ENCODE results near the gene TBC1D9B.
A peak's percentile ranks its signal among the peaks of the same experiment; 100 is the strongest.
"Not testable (repeated sequence)": the region's sequence is repeated elsewhere in the genome, so short reads cannot be mapped to it uniquely, and the experiment has no call there.

The TBC1D9B gene

DNA sequence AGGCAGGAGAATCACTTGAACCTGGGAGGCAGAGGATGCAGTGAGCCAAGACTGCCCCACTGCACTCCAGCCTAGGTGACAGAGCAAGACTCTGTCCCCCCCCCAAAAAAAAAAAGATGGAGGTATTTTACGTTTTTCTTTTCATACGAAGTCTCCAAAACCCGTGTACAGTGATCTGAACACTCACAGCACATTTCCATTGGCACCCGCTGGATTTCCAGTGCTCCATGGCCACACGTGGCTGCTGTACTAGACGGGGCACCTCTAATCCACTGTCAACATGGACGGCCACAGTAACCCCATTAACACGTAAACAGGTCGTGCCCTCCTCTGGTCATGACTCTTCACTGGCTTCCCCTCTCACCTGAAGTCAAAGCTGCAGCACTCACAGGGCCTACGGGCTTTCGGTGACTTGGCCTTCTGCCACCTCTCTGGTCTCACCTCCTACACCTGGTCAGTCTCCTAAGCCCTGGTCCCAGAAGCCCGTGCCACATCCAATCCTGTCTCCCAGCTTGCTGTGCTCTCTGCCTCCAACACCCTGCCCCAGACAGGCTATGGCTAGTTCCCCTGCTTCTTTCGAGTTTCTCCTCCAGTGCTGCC lies 22.1 kb downstream of the TBC1D9B start:
- no peak for DNase-seq (ENCODE audit: low spot score)

GRCh38 chr5:179883163-179883562 lies 24.5 kb downstream of the TBC1D9B start:
- DNase-seq (ENCODE audit: low spot score) = no peak

- no peak for DNase-seq (ENCODE audit: low spot score)
Measured at GRCh38 chr5:179882338-179882737, 25.4 kb downstream of the TBC1D9B start.

DNA sequence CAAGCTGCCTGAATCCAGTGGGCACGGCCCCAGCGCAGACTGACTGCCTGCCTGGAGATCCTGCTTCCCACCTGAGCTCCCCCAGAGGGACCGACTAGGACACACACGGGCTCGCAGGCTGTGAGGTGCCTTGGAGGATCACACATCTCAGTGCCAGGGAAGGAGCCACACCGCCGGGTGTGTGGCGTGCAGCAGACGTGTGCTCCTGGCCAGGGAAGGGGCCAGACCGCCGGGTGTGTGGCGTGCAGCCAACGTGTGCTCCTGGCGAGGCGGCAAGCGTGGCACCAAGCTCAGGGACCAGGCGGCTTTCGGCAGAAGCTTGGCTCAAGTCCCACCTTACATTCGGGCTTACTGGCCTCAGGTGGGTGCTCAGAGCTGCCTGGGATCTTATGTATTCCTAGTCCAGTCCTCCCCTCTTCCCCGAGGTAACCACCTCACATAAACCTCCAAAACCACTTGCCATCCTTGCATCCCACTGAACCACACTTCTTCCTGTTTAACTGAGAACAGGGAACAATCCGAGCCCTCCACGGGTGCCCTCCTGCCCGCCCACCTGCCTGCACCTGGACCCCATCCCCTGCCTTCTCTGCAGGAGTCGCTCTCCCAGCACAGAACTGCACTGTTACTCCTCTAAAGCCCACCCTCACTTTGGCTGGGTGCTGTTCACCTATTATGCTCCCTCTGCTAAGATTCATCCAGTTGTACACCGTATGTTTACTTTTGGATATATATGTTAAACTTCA lies 26.7 kb downstream of the TBC1D9B start:
- no peak for DNase-seq (ENCODE audit: low spot score)

- no peak for DNase-seq (ENCODE audit: low spot score)
Measured at GRCh38 chr5:179880066-179880650, 27.5 kb downstream of the TBC1D9B start.

GRCh38 chr5:179879690-179880010 lies 28.0 kb downstream of the TBC1D9B start:
- DNase-seq (ENCODE audit: low spot score) = no peak

- DNase-seq (ENCODE audit: low spot score) = no peak
Measured at GRCh38 chr5:179879003-179879689, 28.6 kb downstream of the TBC1D9B start.

DNA sequence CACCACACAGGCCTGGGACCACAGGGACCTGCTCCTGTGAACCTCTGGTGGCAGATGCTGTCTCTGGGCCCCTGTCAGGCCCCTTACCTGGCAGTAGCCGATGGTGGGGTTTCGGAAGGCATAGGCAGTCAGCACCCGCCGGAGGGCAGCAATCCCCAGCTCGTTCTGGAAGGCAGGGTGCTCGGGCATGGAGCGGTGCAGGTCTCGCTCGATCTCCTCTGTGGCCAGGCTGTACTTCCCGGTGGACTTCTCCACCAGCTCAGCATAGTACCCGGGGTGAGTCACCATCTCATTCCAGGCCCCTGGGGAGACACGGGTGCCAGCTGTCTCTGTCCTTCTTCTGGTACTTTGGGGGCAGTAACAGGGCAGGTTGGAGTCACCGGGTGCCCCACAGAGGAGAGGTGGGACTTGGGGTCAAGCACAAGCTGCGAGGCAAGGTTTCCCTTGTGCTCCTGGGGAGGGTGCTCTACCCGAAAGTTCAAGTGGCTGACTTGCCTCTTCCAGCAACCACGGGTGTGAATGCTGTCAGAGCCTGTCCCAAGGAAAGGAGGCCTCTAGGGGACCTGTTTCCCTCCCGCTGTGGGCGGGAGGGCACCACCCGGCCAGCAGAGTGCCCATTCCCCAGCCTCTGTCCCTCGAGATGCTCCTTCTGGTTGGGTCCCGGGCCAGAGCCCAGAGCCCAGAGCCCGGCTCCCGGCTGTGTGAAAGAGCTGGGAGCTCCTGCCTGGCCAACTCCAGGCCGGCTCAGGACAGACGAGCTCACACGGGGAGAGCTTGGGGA lies 29.3 kb downstream of the TBC1D9B start:
- no peak for DNase-seq (ENCODE audit: low spot score)

GRCh38 chr5:179876610-179876952 lies 31.1 kb downstream of the TBC1D9B start:
- DNase-seq (ENCODE audit: low spot score) = no peak

- no peak for DNase-seq (ENCODE audit: low spot score)
Measured at GRCh38 chr5:179875741-179876609, 31.7 kb downstream of the TBC1D9B start.

- no peak for DNase-seq (ENCODE audit: low spot score)
Measured at GRCh38 chr5:179874536-179875292, 33.0 kb downstream of the TBC1D9B start.

GRCh38 chr5:179874136-179874535 lies 33.6 kb downstream of the TBC1D9B start:
- DNase-seq (ENCODE audit: low spot score) = no peak

GRCh38 chr5:179873588-179874110 lies 34.0 kb downstream of the TBC1D9B start:
- no peak for DNase-seq (ENCODE audit: low spot score)

GRCh38 chr5:179872828-179873575 lies 34.7 kb downstream of the TBC1D9B start:
- no peak for DNase-seq (ENCODE audit: low spot score)

DNA sequence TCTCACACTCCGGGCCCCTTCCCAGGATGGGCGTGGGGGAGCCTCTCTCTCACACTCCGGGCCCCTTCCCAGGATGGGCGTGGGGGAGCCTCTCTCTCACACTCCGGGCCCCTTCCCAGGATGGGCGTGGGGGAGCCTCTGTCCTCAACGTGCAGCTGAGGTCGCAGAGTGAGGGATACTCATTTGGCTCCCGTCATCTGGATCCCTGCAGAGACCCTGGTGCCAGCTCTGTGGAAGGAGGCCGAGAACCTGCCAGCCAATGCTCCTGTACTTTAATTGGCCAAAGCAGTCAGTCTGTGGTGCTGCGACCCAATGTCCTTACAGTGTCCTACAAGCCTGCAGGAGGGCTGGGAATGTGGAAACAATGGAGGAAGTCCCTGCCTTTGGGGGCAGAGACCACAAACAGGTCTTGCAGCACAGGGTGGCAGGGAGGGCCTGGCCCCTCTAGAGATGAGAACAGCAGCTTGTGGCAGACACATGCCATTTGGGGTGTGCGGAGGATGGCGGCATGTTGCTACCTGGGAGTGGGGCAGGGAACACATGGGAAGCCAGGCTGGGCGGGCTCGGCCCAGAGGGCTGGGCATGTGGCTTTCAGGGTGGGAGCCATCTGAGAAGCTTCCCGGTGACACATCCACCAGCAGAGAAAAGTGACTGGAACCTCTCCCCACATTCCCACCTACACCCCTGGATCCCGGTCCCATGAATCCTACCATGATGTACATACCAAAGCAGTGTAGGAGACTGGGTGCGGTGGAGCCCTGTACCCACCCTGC lies 35.5 kb downstream of the TBC1D9B start:
- no peak for DNase-seq (ENCODE audit: low spot score)

DNA sequence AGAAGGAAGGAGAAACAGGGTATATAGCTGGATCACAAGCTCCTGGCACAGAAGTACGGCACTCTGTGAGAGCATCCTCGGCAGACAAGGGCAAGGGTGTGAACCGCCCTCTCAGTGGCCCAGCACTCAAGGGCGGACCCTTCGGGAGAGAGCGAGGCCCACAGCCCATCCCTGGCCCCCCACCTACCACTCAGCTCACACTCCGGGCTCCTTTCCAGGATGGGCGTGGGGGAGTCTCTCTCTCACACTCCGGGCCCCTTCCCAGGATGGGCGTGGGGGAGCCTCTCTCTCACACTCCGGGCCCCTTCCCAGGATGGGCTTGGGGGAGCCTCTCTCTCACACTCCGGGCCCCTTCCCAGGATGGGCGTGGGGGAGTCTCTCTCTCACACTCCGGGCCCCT lies 36.2 kb downstream of the TBC1D9B start:
- DNase-seq (ENCODE audit: low spot score) = not testable (repeated sequence)

DNA sequence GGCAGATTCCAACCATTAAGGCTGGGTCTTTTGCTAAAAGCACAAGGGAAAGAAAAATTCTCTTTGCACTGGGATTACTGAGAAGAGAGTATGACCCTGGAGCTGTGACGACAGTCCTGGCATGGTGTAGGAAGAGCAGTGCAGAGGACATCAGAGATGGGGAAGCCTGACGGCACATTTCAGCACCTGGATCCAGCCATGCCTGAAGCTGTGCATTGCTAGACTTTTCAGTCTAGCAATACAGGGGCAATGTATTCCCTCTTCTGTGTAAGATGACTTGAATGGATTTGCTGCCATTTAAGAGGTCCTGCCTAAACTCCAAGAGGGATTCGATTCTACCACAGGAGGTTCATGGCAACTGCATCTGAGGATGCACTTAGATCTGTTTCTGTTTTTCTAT lies 36.7 kb downstream of the TBC1D9B start:
- no peak for DNase-seq (ENCODE audit: low spot score)

GRCh38 chr5:179870403-179870903 lies 37.2 kb downstream of the TBC1D9B start:
- DNase-seq (ENCODE audit: low spot score) = peak; percentile 76
